HCT116 (cell line): ENCODE measurements around the gene NFKBIL1. TPM values are rescaled to one million over a fixed set of nuclear protein-coding genes. Genes with fewer than 3 reads are reported as not detected.

Experiments used
- ATAC-seq: fragments of 200-7000 bp; cut with Tn5 transposase; 2 replicates; pipeline ENCODE4 v1.9.1; 2020; ENCODE audit warnings: mild to moderate bottlenecking, moderate library complexity
- BruUV-seq: library from RNA; stranded (reverse); fragments of 400-500 nt; replicated peaks from 2 replicates; lab custom pipeline; 2021; lab: Mats Ljungman, UMichigan
- CTCF ChIA-PET: fragments of 300-600 bp; sonication (Branson Sonifier 250); formaldehyde crosslinking; loops from one replicate; lab custom pipeline; 2021; ENCODE audit warnings: antibody characterized with exemption; lab: Charles Lee
- POLR2A ChIA-PET: fragments of 300-600, 350-600 bp; sonication (Branson Sonifier 250); formaldehyde crosslinking; loops from one replicate; lab custom pipeline; 2021; ENCODE audit warnings: antibody characterized with exemption; lab: Charles Lee
- RAD21 ChIA-PET, 2 experiments: fragments of 300-600 bp; sonication (Branson Sonifier 250); formaldehyde crosslinking; loops; one replicate each; lab custom pipeline; 2023; ENCODE audit warnings: low total read pairs in 2 of 2; ENCODE audit not compliant: uncharacterized antibody in 2 of 2, unreplicated experiment in 2 of 2, low non-redundant PET in 1 of 2; lab: Charles Lee
- DNase-seq: peaks from one replicate; pipeline ENCODE4 v3.0.0-alpha.2; 2010; ENCODE audit warnings: low read depth, low spot score
- H2AFZ ChIP-seq: fragments of 200-600 bp; shearing (Covaris generic), sonication (generic); 2 replicates; pipeline ENCODE4 v1.6.1; 2017; ENCODE audit warnings: low read depth, mixed run types, mixed read lengths, antibody characterized with exemption, low read length; ENCODE audit not compliant: poor library complexity, severe bottlenecking
- H3K27ac ChIP-seq: 2 replicates; pipeline ENCODE4 v1.5.1; 2012; ENCODE audit warnings: low read depth, low read length
- H3K27me3 ChIP-seq: fragments of 200-600 bp; sonication (generic); 2 replicates; pipeline ENCODE4 v1.6.1; 2016; ENCODE audit warnings: mixed run types, low read length, mixed read lengths; ENCODE audit not compliant: insufficient read depth
- H3K36me3 ChIP-seq, 2 experiments: fragments of 200-500 bp in 1 of 2; fragments of 200-600 bp in 1 of 2; sonication (Bioruptor generic) in 1 of 2; sonication (generic) in 1 of 2; 2 replicates each; pipeline versions ENCODE4 v1.5.1 to v1.6.1; 2014 to 2016; ENCODE audit warnings: low read length in 2 of 2, inconsistent platforms in 1 of 2, mixed read lengths in 1 of 2, mixed run types in 1 of 2; ENCODE audit not compliant: insufficient read depth in 2 of 2, control insufficient read depth in 1 of 2
- H3K4me1 ChIP-seq, 2 experiments: fragments of 200-600 bp in 1 of 2; sonication (generic) in 1 of 2; 2 replicates each; pipeline versions ENCODE4 v1.5.1 to v1.6.1; 2012 to 2017; ENCODE audit warnings: low read length in 2 of 2, inconsistent platforms in 1 of 2, mild to moderate bottlenecking in 1 of 2, mixed read lengths in 1 of 2, mixed run types in 1 of 2, moderate library complexity in 1 of 2; ENCODE audit not compliant: insufficient read depth in 2 of 2, control insufficient read depth in 1 of 2
- H3K4me2 ChIP-seq: fragments of 200-600 bp; sonication (generic); 2 replicates; pipeline ENCODE4 v1.6.1; 2017; ENCODE audit warnings: mixed run types, low read length, mixed read lengths
- H3K4me3 ChIP-seq, 2 experiments: fragments of 200-600 bp in 1 of 2; sonication (generic) in 1 of 2; replicated peaks in 1 of 2; 2 replicates each; pipeline ENCODE4 v1.5.1; 2011 to 2016; ENCODE audit warnings: low read length in 2 of 2, control low read depth in 1 of 2, low read depth in 1 of 2, mild to moderate bottlenecking in 1 of 2, mixed read lengths in 1 of 2, mixed run types in 1 of 2
- H3K79me2 ChIP-seq: fragments of 200-600 bp; sonication (generic); 2 replicates; pipeline ENCODE4 v1.6.1; 2017; ENCODE audit warnings: mild to moderate bottlenecking, mixed run types, low read length, moderate library complexity, mixed read lengths; ENCODE audit not compliant: insufficient read depth
- H3K9ac ChIP-seq: fragments of 200-600 bp; sonication (generic); 2 replicates; pipeline ENCODE4 v1.6.1; 2016; ENCODE audit warnings: low read length, mixed read lengths
- H3K9me2 ChIP-seq: fragments of 200-600 bp; sonication (generic), shearing (Covaris generic); 2 replicates; pipeline ENCODE4 v1.6.1; 2017; ENCODE audit warnings: mixed run types, mild to moderate bottlenecking, moderate library complexity; ENCODE audit not compliant: insufficient read depth
- H3K9me3 ChIP-seq, 2 experiments: fragments of 200-500 bp in 1 of 2; fragments of 200-600 bp in 1 of 2; sonication (Bioruptor generic) in 1 of 2; sonication (generic) in 1 of 2; 2 replicates each; pipeline ENCODE4 v1.6.1; 2014 to 2017; ENCODE audit warnings: low read length in 2 of 2, mixed read lengths in 2 of 2, inconsistent platforms in 1 of 2, low read depth in 1 of 2, mild to moderate bottlenecking in 1 of 2, mixed run types in 1 of 2, moderate library complexity in 1 of 2; ENCODE audit not compliant: control insufficient read depth in 1 of 2, insufficient read depth in 1 of 2
- H4K20me1 ChIP-seq: fragments of 200-600 bp; sonication (generic), shearing (Covaris generic); 2 replicates; pipeline ENCODE4 v1.6.1; 2017; ENCODE audit warnings: mixed run types, mild to moderate bottlenecking, moderate library complexity; ENCODE audit not compliant: insufficient read depth
- CBX3 ChIP-seq: IDR thresholded peaks from 2 replicates; pipeline ENCODE4 v1.6.1; 2012; ENCODE audit warnings: low read depth
- ELF1 ChIP-seq: IDR thresholded peaks from 2 replicates; pipeline ENCODE4 v1.6.1; 2012; ENCODE audit warnings: low read depth, borderline replicate concordance
- EZH2 ChIP-seq: fragments of 200-600 bp; sonication (generic); IDR thresholded peaks from 2 replicates; pipeline ENCODE4 v1.6.1; 2017; ENCODE audit warnings: antibody characterized with exemption, mixed run types
- FOSL1 ChIP-seq: IDR thresholded peaks from 2 replicates; pipeline ENCODE4 v1.6.1; 2012; ENCODE audit warnings: low read depth
- JUND ChIP-seq: IDR thresholded peaks from 2 replicates; pipeline ENCODE4 v1.6.1; 2012
- POLR2A ChIP-seq: IDR thresholded peaks from 2 replicates; pipeline ENCODE4 v1.7.0; 2011; ENCODE audit warnings: borderline replicate concordance; ENCODE audit not compliant: insufficient read depth, insufficient read length; ENCODE audit errors: extremely low read depth
- RAD21 ChIP-seq: IDR thresholded peaks from 2 replicates; pipeline ENCODE4 v1.6.1; 2012; ENCODE audit warnings: low read depth, mild to moderate bottlenecking
- SIN3A ChIP-seq: IDR thresholded peaks from 2 replicates; pipeline ENCODE4 v1.6.1; 2012; ENCODE audit warnings: low read depth
- ZFX ChIP-seq: fragments of 450-650 bp; IDR thresholded peaks from 2 replicates; pipeline ENCODE4 v1.6.1; 2017
- ZNF274 ChIP-seq: fragments of 200-500 bp; sonication (Bioruptor generic); IDR thresholded peaks from 2 replicates; pipeline ENCODE4 v1.6.1; 2014; ENCODE audit warnings: mild to moderate bottlenecking, low read depth, low read length, inconsistent platforms
- intact Hi-C: fragments of 100-400 bp; cut with micrococcal nuclease; formaldehyde crosslinking; loops from 2 replicates; pipeline ENCODE4 v1.10.0; 2022
- total RNA-seq: library from RNA; stranded (reverse); gene quantifications from one replicate; pipeline ENCODE4 v1.2.1, GENCODE V29; 2021; ENCODE audit not compliant: unreplicated experiment
- TF ChIP-seq, protein P1 (sequence below): IDR thresholded peaks from 2 replicates; pipeline ENCODE4 v1.6.1; 2012
- TF ChIP-seq, protein P2 (sequence below), 3 experiments: fragments of 200-600 bp in 1 of 3; sonication (generic) in 1 of 3; IDR thresholded peaks in 2 of 3; conservative IDR thresholded peaks in 1 of 3; 2 replicates each; pipeline ENCODE4 v1.5.1; 2012 to 2017; ENCODE audit warnings: low read depth in 2 of 3, low read length in 2 of 3, antibody characterized with exemption in 1 of 3, borderline replicate concordance in 1 of 3, control low read depth in 1 of 3, mild to moderate bottlenecking in 1 of 3, mixed read lengths in 1 of 3, mixed run types in 1 of 3, moderate library complexity in 1 of 3; ENCODE audit not compliant: insufficient read depth in 1 of 3

The NFKBIL1 gene
- total RNA-seq, 1 experiment from 2014 or later = 26.6 TPM

- intact Hi-C loops = no loop called here
- CTCF ChIA-PET = interaction anchor here (0.6 to 7.8 kb wide), 3 partner anchors 8 to 35 kb away, joined by 3 to 70 read pairs (median 4); no protein-coding TSS in a partner anchor
- no peak within 1 kb of the TSS for H2AFZ ChIP-seq
- H3K9me3 ChIP-seq = no peaks in the 10 kb centered on the region
- no peak within 1 kb of the TSS for H3K9ac ChIP-seq
- TF ChIP-seq, protein P1, sequence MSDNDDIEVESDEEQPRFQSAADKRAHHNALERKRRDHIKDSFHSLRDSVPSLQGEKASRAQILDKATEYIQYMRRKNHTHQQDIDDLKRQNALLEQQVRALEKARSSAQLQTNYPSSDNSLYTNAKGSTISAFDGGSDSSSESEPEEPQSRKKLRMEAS = no peak
- TF ChIP-seq SIN3A (no peak), EZH2 (no peak), CBX3 (no peak), ELF1 (no peak), POLR2A (no peak), FOSL1 (no peak), ZFX (no peak), ZNF274 (no peak), JUND (no peak), RAD21 (no peak)
- TF ChIP-seq, protein P2, sequence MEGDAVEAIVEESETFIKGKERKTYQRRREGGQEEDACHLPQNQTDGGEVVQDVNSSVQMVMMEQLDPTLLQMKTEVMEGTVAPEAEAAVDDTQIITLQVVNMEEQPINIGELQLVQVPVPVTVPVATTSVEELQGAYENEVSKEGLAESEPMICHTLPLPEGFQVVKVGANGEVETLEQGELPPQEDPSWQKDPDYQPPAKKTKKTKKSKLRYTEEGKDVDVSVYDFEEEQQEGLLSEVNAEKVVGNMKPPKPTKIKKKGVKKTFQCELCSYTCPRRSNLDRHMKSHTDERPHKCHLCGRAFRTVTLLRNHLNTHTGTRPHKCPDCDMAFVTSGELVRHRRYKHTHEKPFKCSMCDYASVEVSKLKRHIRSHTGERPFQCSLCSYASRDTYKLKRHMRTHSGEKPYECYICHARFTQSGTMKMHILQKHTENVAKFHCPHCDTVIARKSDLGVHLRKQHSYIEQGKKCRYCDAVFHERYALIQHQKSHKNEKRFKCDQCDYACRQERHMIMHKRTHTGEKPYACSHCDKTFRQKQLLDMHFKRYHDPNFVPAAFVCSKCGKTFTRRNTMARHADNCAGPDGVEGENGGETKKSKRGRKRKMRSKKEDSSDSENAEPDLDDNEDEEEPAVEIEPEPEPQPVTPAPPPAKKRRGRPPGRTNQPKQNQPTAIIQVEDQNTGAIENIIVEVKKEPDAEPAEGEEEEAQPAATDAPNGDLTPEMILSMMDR (IDR thresholded peaks at IDR 0.05 in 2 of 3, conservative IDR thresholded peaks at IDR 0.05 in 1 of 3; ENCODE audit: borderline replicate concordance in 1 of 3, insufficient read depth in 1 of 3, low read depth in 2 of 3, low read length in 2 of 3) = no peak
- TF ChIP-seq, all 23 proteins: peak for 0
- DNase-seq = no peak
- Histone ChIP-seq H3K9me2 (no peaks in the 10 kb centered on the region), H3K4me1 (peaks cover 4 to 10% of the 10 kb centered on the region in 2 experiments; a peak in 2 of 4 replicates), H3K4me3 (no peak within 1 kb of the TSS), H3K79me2 (no peaks in the 10 kb centered on the region), H3K4me2 (no peak within 1 kb of the TSS), H3K27ac (no peak within 1 kb of the TSS), H3K36me3 (no peaks in the 10 kb centered on the region), H3K27me3 (no peaks in the 10 kb centered on the region), H4K20me1 (no peaks in the 10 kb centered on the region)
- BruUV-seq = no TSS peak
- ATAC-seq = no peak
- ChIA-PET POLR2A (no interaction called here), RAD21 (no interaction called here)
Measured at GRCh38 chr6:31586008-31586407, 38.6 kb downstream of the NFKBIL1 start, which contains the start of gene LST1. Gene LST1, plus strand, starts transcription at chr6:31586277. Its CDS starts 1,023 bp downstream, at chr6:31587300.
